ENCODE results near the gene TAS1R1. TPM values are rescaled to one million over a fixed set of nuclear protein-coding genes. Genes with fewer than 3 reads are reported as not detected.

TAS1R1 gene
- not detected in 2 replicates for total RNA-seq

DNA sequence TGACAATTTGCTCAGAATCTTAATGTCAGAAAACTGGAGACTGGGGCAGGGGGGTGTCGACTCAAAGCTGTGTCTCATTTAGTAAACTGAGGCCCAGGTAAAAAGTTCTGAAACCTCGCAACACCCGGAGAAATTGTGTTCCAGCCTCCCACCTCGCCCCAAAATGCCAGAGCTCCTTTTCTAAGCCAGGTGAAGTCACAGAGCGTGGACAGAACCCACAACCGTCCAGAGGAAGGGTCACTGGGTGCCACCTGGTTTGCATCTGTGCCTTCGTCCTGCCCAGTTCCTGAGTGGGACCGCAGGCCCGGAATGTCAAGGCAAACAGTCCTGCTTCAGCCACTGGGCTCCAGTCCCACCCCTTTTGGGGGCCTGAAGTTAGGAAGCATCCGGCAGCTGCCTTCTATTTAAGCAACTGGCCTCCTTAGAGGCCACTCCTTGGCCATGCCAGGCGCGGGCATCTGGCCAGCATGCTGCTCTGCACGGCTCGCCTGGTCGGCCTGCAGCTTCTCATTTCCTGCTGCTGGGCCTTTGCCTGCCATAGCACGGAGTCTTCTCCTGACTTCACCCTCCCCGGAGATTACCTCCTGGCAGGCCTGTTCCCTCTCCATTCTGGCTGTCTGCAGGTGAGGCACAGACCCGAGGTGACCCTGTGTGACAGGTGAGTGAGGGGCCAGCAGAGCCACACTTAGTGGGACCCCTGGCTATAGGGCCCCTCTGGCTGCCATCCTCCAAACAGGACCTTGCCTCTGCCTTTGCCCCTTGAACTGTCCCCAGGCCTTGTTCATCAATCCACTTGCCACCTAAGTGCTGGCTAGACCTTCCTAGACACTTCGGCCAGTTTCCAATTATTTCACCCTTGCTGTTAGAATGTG lies at the start of gene TAS1R1:
Gene TAS1R1 (plus strand): TSS at position 401 of the 872 bp plus-strand sequence. CDS start 67 bp downstream, at position 468.

DNA sequence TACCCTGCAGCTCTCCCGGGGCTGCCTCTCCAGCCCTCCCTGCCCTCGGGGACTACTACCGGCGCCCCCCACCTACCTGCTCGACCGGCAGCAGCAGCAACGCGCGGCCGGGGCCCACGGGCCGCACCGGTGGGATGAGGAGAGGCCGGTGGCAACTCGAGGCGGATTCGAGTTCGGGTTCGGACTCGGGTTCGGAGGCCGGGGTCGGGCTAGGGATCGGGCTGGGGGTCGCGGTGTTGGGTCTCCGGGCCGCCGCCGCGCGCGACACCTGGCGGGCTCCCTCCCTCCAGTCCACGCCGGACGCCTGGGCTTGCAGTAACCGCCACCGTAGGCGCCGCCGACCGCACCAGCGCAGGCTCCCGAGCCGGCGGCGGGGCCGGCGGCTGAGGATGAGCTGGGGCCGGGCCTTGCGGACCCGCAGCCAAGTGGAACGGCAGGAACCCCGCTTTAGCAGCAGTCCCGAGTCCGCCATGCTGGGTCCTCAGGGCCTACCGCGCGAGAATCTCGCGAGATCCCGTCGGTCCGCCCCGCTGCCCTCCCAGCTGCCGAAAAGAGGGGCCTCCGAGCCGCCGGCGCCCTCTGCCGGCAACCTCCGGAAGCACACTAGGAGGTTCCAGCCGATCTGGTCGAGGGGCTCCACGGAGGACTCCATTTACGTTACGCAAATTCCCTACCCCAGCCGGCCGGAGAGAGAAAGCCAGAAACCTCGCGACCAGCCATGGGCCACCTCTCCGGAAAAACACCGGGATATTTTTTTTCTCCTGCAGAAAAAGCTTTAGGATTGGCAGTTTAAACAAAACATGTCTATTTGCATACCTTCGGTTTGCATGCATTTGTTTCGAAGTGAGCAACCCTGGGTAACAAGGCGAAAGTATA lies 838 bp upstream of the TAS1R1 start, which contains the start of gene NOL9:
Gene NOL9 (minus strand): TSS at position 483 of the 876 bp plus-strand sequence. CDS start 11 bp downstream, at position 472.

DNA sequence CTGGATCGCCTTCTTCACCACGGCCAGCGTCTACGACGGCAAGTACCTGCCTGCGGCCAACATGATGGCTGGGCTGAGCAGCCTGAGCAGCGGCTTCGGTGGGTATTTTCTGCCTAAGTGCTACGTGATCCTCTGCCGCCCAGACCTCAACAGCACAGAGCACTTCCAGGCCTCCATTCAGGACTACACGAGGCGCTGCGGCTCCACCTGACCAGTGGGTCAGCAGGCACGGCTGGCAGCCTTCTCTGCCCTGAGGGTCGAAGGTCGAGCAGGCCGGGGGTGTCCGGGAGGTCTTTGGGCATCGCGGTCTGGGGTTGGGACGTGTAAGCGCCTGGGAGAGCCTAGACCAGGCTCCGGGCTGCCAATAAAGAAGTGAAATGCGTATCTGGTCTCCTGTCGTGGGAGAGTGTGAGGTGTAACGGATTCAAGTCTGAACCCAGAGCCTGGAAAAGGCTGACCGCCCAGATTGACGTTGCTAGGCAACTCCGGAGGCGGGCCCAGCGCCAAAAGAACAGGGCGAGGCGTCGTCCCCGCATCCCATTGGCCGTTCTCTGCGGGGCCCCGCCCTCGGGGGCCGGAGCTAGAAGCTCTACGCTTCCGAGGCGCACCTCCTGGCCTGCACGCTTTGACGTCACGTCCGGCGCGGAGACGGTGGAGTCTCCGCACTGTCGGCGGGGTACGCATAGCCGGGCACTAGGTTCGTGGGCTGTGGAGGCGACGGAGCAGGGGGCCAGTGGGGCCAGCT lies 24.4 kb downstream of the TAS1R1 start, which contains the start of gene ZBTB48:
Gene ZBTB48 (plus strand): TSS at position 621 of the 745 bp plus-strand sequence. CDS start 616 bp downstream, outside the sequence.

DNA sequence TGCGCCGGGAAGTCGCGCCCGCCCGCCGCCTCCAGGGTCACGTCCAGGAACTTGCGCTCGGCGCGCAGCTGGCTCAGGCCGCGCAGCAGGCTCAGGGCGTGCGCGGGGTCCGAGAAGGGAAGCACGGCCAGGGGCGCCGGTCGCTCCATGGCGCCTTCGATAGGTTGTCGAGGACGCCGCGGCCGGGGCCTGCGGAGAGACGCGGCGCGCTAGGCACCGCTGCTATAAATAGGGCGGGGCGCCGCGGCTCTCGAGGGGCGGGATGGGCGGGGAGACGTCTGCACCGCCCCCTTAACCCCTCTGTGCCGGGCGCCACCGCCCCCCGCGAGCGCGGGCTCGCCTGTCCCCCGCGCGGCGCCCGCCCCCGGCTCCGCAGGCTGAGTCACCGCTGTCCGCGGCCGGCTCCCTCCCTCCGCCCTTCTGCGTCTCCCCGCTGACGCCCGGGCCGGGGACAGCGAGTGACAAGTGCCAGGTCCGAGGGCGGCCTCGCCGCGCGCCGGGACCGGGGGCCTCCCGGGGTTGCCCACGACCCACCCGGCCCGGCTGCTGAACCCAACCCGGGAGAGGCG lies 47.6 kb downstream of the TAS1R1 start, which contains the start of gene KLHL21:
Gene KLHL21 (minus strand): TSS at position 201 of the 569 bp plus-strand sequence. CDS start 52 bp downstream, at position 149.

DNA sequence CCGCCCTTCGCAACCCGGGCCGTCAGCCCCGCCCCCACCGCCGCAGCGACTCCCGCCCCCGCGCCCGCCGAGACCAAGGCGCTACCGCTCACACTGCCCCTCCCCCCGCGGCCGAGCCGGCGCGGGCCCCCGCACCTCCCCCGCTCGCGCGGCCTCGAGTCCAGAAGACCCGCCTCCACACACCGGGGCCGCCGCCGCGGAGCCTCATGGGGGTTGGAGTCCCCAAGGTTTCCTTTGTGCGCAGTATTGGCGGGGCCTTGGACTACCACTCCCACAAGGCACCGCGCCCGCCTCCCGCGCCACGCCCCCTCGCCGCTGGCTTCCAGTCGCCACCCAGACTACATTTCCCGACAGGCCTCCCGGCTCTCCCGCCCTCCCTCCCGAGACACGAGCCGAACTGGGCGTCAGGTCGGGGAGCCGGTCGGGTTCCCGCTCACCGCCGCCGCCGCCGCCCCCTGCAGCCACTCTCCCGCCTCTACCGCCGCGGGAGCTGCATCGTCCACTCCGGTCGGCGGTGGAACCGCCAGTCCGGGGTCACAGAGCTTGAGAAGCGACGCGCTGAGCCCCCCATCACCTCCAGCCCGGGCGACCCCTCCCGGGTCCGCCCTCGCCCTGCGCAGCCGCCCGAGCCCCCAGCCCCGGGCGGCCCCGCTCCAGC lies 58.4 kb downstream of the TAS1R1 start, which contains the start of gene PHF13:
Gene PHF13 (plus strand): TSS at position 371 of the 658 bp plus-strand sequence. CDS start 336 bp downstream, outside the sequence.

DNA sequence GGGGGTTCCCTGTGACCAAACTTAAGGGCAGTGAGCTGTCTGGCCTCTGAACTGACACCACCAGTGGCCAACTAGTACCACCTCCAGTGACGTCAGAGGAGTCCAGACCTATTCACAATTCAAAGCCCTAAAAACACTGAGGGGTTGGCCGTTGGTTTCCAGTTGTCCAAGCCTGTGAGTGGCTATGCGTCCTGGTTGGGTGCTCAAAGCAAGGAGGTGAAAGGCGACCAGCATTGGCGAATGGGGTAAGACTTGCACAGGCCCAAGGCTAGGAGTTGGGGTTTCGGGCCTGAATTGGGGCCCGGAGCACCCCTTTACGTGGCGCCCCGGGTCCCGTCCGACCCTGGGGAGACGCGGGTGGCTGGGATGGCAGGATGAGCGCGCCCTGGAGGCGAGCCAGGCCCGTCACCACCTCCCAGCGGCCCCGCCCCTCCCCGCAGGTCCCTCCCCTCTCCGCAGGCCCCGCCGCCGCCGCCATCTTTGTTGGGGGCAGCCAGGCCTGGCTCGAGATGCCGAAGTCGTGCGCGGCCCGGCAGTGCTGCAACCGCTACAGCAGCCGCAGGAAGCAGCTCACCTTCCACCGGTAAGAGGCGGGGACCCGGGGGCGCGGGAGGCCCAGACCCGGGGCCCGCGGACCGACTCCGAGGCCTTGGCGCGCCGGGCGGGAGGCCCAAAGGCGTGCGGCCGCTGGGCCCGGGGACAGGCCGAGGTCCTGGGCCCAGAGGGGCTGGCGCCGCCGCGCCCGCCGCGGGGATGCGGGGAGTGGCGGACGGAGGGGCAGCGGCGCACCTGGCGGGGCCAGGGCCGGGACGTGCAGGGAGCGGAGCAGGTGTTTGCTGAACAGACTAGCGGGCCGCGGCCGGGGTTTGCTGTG lies 69.8 kb downstream of the TAS1R1 start, which contains the start of gene THAP3:
Gene THAP3 (plus strand): TSS at position 159 of the 874 bp plus-strand sequence. CDS start 351 bp downstream, at position 510.

Other genes with a start within 250 kb of the TAS1R1 start
- 11.4 and 13.0 TPM in 2 replicates for gene ACOT7, start 161.5 kb upstream of the TAS1R1 start, total RNA-seq
- gene HES2, start 135.4 kb upstream of the TAS1R1 start, total RNA-seq, result 5.9 and 10.2 TPM in 2 replicates
- 0.22 and 0.69 TPM in 2 replicates for gene ESPN, start 130.5 kb upstream of the TAS1R1 start, total RNA-seq
- 2.8 and 6.7 TPM in 2 replicates for gene TNFRSF25, start 89.1 kb upstream of the TAS1R1 start, total RNA-seq
- gene PLEKHG5, start 63.6 kb upstream of the TAS1R1 start, total RNA-seq, result 17.6 and 23.9 TPM in 2 replicates
- 14.5 and 20.6 TPM in 2 replicates for gene NOL9, start 794 bp upstream of the TAS1R1 start, total RNA-seq
- gene ZBTB48, start 24.7 kb downstream of the TAS1R1 start, total RNA-seq, result 13.6 and 15.0 TPM in 2 replicates
- gene KLHL21, start 47.6 kb downstream of the TAS1R1 start, total RNA-seq, result 12.2 and 15.8 TPM in 2 replicates
- gene PHF13, start 58.4 kb downstream of the TAS1R1 start, total RNA-seq, result 10.8 and 11.0 TPM in 2 replicates
- 14.5 and 18.6 TPM in 2 replicates for gene THAP3, start 69.6 kb downstream of the TAS1R1 start, total RNA-seq
- 33.8 and 44.3 TPM in 2 replicates for gene DNAJC11, start 146.5 kb downstream of the TAS1R1 start, total RNA-seq
- 39.5 and 55.6 TPM in 2 replicates for gene CAMTA1, start 230.1 kb downstream of the TAS1R1 start, total RNA-seq